GM12878 (cell line): ENCODE measurements around the gene TRIM28. TPM values are rescaled to one million over a fixed set of nuclear protein-coding genes. Genes with fewer than 3 reads are reported as not detected.

Experiments used
- ATF7 ChIP-seq: fragments of 450-650 bp; IDR thresholded peaks from 2 replicates; pipeline ENCODE4 v1.6.1; 2016; ENCODE audit warnings: low read depth, mild to moderate bottlenecking
- CBX3 ChIP-seq: fragments of 200-600 bp; sonication (generic); IDR thresholded peaks from 2 replicates; pipeline ENCODE4 v1.6.1; 2016; ENCODE audit warnings: low read depth, borderline replicate concordance
- CREM ChIP-seq: IDR thresholded peaks from 2 replicates; pipeline ENCODE4 v1.6.1; 2014; ENCODE audit warnings: antibody characterized with exemption, low read depth
- DPF2 ChIP-seq: fragments of 450-650 bp; IDR thresholded peaks from 2 replicates; pipeline ENCODE4 v1.6.1; 2017; ENCODE audit warnings: mild to moderate bottlenecking
- HDGF ChIP-seq: fragments of 450-650 bp; IDR thresholded peaks from 2 replicates; pipeline ENCODE4 v1.6.1; 2016; ENCODE audit warnings: antibody characterized with exemption
- JUNB ChIP-seq: IDR thresholded peaks from 2 replicates; pipeline ENCODE4 v1.6.1; 2016; ENCODE audit warnings: antibody characterized with exemption, mild to moderate bottlenecking
- KLF5 ChIP-seq: fragments of 450-650 bp; IDR thresholded peaks from 2 replicates; pipeline ENCODE4 v1.6.1; 2014; ENCODE audit warnings: mild to moderate bottlenecking; ENCODE audit not compliant: partially characterized antibody
- LARP7 ChIP-seq: fragments of 450-650 bp; IDR thresholded peaks from 2 replicates; pipeline ENCODE4 v1.6.1; 2017; ENCODE audit warnings: mild to moderate bottlenecking
- MYC ChIP-seq: IDR thresholded peaks from 2 replicates; pipeline ENCODE4 v1.6.1; 2011; ENCODE audit warnings: mild to moderate bottlenecking, low read length, moderate library complexity, inconsistent platforms; ENCODE audit not compliant: insufficient read depth, insufficient replicate concordance, insufficient read length, severe bottlenecking
- NFIC ChIP-seq: IDR thresholded peaks from 2 replicates; pipeline ENCODE4 v1.6.1; 2012; ENCODE audit warnings: low read depth, mild to moderate bottlenecking, inconsistent platforms, low read length, moderate library complexity
- NFXL1 ChIP-seq: fragments of 450-650 bp; IDR thresholded peaks from 2 replicates; pipeline ENCODE4 v1.6.1; 2017; ENCODE audit warnings: antibody characterized with exemption, mild to moderate bottlenecking, borderline replicate concordance
- NFYA ChIP-seq: IDR thresholded peaks from 2 replicates; pipeline ENCODE4 v1.6.1; 2011; ENCODE audit warnings: low read depth, mild to moderate bottlenecking, low read length, improper control_type of control experiment, borderline replicate concordance
- NR2C2 ChIP-seq: IDR thresholded peaks from 2 replicates; pipeline ENCODE4 v1.6.1; 2011; ENCODE audit warnings: borderline replicate concordance, low read depth; ENCODE audit not compliant: control insufficient read depth, insufficient read length
- POLR2A ChIP-seq: IDR thresholded peaks from 2 replicates; pipeline ENCODE4 v1.6.1; 2011; ENCODE audit warnings: low read depth, mild to moderate bottlenecking, low read length
- RUNX3 ChIP-seq: IDR thresholded peaks from 2 replicates; pipeline ENCODE4 v1.6.1; 2012; ENCODE audit warnings: low read length, inconsistent platforms
- SMC3 ChIP-seq: IDR thresholded peaks from 2 replicates; pipeline ENCODE4 v1.6.1; 2011; ENCODE audit warnings: low read length, improper control_type of control experiment, borderline replicate concordance
- SP1 ChIP-seq: IDR thresholded peaks from one replicate; pipeline ENCODE4 v1.6.1; 2011; ENCODE audit warnings: low read depth, low read length
- STAT1 ChIP-seq: fragments of 450-650 bp; conservative IDR thresholded peaks from 2 replicates; pipeline ENCODE4 v1.6.1; 2014; ENCODE audit warnings: antibody characterized with exemption, mild to moderate bottlenecking
- STAT3 ChIP-seq: IDR thresholded peaks from 2 replicates; pipeline ENCODE4 v1.6.1; 2011; ENCODE audit warnings: low read depth, low read length, improper control_type of control experiment
- SUPT20H ChIP-seq: IDR thresholded peaks from 2 replicates; pipeline ENCODE4 v1.6.1; 2011; ENCODE audit warnings: low read depth, mild to moderate bottlenecking, low read length, moderate library complexity, borderline replicate concordance; ENCODE audit not compliant: control insufficient read depth
- YY1 ChIP-seq: IDR thresholded peaks from 2 replicates; pipeline ENCODE4 v1.6.1; 2011; ENCODE audit warnings: low read depth, mild to moderate bottlenecking, low read length
- ZNF24 ChIP-seq: fragments of 450-650 bp; IDR thresholded peaks from 2 replicates; pipeline ENCODE4 v1.6.1; 2017; ENCODE audit warnings: antibody characterized with exemption, mild to moderate bottlenecking
- polyA plus RNA-seq, 11 experiments: library from polyadenylated mRNA; depleted of rRNA in 4 of 11; unstranded in 6 of 11; stranded (reverse) in 5 of 11; fragments of >200 nt; fragmentation: Nextera tagmentation in 4 of 11; fragmentation: Illumina TruSeq in 1 of 11; extraction: Ambion mirVana in 4 of 11; extraction: Trizol in 1 of 11; gene quantifications; 1 replicate in 1 of 11; 2 replicates in 10 of 11; pipeline versions ENCODE4 v1.2.1 to v1.2.3, GENCODE V29; 2011 to 2016; ENCODE audit warnings: inconsistent platforms in 2 of 11, missing spikeins in 2 of 11, low read depth in 1 of 11
- total RNA-seq, 4 experiments: library from RNA; depleted of rRNA in 3 of 4; stranded (reverse); fragments of >200 nt in 3 of 4; fragmentation: Illumina TruSeq in 1 of 4; extraction: Trizol in 1 of 4; gene quantifications; 2 replicates each; pipeline versions ENCODE4 v1.2.1 to v1.2.3, GENCODE V29; 2013 to 2021
- TF ChIP-seq, protein P1 (sequence below): fragments of 150-350 bp; IDR thresholded peaks from 2 replicates; pipeline ENCODE4 v1.6.1; 2014; ENCODE audit warnings: mild to moderate bottlenecking, low read depth, low read length
- TF ChIP-seq, protein P2 (sequence below): IDR thresholded peaks from 2 replicates; pipeline ENCODE4 v1.6.1; 2012; ENCODE audit warnings: improper control_type of control experiment, low read depth, low read length; ENCODE audit not compliant: insufficient replicate concordance

TRIM28 gene
- total and polyA plus RNA-seq, 10 of the 15 experiments (the other 5 are each of a cell fraction or from before 2014, with no cell fraction given): 5.0 to 650 (median 296) TPM

DNA sequence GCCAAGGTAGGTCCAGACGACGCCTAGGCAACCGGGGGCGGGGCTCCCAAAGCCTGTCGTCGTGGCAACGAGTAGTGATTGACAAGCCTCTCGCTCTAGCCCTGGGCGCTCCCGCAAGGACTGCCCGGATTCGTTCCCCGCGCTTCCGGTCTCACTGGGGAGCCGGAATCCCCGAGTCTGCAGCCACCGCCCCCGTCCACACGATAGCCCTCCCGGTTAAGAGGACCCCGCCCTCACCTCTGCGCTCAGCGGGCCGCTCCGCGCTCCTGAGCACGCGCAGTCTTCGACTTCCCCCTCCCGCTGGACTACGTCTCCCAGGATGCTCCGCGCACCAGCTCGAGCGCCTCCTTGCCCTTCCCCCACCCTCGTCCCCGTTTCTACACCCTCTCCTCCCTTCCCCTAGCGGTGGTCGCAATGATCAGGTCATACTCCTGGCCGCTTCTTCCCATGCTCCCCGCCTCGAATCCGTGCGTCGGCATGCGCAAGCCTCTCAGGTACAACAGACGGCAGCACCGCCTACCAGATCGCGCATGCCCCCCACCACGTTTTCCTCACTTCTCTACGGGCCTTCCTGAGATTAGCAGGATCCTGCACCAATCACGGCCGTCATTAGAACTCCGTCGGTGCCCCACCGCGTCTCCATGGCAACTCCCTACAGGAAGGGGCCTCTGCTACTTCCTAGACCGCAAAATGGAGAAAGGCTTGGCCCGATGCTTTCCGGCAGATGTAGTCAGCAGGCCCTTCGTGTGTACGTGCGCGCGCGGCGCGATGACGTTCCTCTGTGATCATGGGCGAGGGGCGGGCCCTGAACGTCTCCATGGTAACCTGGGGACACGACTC lies 29.2 kb downstream of the TRIM28 start, which contains the start of gene MZF1 (continued):
- TF ChIP-seq, protein P1, sequence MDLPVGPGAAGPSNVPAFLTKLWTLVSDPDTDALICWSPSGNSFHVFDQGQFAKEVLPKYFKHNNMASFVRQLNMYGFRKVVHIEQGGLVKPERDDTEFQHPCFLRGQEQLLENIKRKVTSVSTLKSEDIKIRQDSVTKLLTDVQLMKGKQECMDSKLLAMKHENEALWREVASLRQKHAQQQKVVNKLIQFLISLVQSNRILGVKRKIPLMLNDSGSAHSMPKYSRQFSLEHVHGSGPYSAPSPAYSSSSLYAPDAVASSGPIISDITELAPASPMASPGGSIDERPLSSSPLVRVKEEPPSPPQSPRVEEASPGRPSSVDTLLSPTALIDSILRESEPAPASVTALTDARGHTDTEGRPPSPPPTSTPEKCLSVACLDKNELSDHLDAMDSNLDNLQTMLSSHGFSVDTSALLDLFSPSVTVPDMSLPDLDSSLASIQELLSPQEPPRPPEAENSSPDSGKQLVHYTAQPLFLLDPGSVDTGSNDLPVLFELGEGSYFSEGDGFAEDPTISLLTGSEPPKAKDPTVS: no peak
- TF ChIP-seq CREM (peak; percentile 98), KLF5 (peak; percentile 74), YY1 (peak; percentile 72), DPF2 (peak; percentile 95), NFIC (no peak), SP1 (peak; percentile 87), STAT1 (peak; percentile 65; the same call in 1 of the 2 replicates), NR2C2 (no peak), JUNB (no peak), HDGF (peak; percentile 98), MYC (peak; percentile 49), ATF7 (peak; percentile 78), SMC3 (no peak), RUNX3 (peak; percentile 97), CBX3 (no peak), POLR2A (peak; percentile 84), NFXL1 (no peak), ZNF24 (no peak), SUPT20H (no peak), NFYA (no peak; the same call in 1 of the 2 replicates), LARP7 (peak; percentile 24; the same call in 1 of the 2 replicates), STAT3 (0 out of 2 replicates have a peak, but pooled peaks have one; percentile 72)
- TF ChIP-seq, protein P2, sequence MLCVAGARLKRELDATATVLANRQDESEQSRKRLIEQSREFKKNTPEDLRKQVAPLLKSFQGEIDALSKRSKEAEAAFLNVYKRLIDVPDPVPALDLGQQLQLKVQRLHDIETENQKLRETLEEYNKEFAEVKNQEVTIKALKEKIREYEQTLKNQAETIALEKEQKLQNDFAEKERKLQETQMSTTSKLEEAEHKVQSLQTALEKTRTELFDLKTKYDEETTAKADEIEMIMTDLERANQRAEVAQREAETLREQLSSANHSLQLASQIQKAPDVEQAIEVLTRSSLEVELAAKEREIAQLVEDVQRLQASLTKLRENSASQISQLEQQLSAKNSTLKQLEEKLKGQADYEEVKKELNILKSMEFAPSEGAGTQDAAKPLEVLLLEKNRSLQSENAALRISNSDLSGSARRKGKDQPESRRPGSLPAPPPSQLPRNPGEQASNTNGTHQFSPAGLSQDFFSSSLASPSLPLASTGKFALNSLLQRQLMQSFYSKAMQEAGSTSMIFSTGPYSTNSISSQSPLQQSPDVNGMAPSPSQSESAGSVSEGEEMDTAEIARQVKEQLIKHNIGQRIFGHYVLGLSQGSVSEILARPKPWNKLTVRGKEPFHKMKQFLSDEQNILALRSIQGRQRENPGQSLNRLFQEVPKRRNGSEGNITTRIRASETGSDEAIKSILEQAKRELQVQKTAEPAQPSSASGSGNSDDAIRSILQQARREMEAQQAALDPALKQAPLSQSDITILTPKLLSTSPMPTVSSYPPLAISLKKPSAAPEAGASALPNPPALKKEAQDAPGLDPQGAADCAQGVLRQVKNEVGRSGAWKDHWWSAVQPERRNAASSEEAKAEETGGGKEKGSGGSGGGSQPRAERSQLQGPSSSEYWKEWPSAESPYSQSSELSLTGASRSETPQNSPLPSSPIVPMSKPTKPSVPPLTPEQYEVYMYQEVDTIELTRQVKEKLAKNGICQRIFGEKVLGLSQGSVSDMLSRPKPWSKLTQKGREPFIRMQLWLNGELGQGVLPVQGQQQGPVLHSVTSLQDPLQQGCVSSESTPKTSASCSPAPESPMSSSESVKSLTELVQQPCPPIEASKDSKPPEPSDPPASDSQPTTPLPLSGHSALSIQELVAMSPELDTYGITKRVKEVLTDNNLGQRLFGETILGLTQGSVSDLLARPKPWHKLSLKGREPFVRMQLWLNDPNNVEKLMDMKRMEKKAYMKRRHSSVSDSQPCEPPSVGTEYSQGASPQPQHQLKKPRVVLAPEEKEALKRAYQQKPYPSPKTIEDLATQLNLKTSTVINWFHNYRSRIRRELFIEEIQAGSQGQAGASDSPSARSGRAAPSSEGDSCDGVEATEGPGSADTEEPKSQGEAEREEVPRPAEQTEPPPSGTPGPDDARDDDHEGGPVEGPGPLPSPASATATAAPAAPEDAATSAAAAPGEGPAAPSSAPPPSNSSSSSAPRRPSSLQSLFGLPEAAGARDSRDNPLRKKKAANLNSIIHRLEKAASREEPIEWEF: no peak
